HTR-8/SVneo (cell line): ENCODE measurements around the gene HAX1.
"Not testable (repeated sequence)": the region's sequence is repeated elsewhere in the genome, so short reads cannot be mapped to it uniquely, and the experiment has no call there.

Experiments
- DNase-seq: peaks from one replicate; pipeline ENCODE4 v3.0.0; 2011; ENCODE audit warnings: low spot score, mixed read lengths; ENCODE audit not compliant: insufficient read length
- FAIRE-seq: peaks from 2 replicates; lab custom pipeline; 2011; peaks lifted over from hg19 to GRCh38; lab: Jason Lieb, UNC

HAX1 gene

DNA sequence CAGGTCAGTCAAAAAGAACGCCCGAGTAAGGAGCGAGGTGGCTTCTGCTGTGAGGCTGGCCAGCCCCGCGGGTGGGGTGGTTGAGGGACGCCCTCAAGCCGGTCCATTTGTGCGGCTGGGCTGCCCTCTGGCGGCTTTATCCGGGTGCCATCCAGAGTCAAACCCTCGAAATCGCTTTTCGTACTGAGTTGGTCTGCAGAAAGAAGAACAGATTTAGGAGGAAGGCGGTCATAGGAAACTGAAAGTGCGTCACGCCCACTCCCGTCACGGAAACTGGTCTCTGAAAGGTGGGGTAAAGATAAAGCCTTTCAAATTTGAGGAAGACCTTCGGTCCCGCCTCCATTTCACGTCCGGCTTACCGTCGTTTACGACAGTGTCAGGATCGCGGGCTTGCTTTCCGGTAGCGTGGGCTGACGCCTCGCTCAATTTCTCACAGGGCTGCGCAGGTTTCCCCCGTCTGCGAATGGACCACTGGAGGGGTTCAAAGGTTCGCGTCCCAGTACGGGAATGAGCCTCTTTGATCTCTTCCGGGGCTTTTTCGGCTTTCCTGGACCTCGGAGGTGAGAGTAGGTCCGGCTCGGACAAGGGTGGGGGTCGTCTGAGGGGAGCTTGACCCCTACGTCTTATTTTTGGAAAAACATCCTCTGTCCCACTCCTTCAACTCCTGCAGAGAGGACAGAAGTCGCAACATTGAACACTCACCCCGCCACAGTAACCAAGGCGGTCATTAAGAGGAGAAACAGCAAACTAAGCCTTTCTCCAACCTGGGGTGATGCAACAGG is at the start of gene HAX1:
TSS of gene HAX1 (plus strand) at position 413 of the 782 bp plus-strand sequence. CDS start at position 508, 95 bp downstream.
- FAIRE-seq, result peak; percentile 74
- peak; percentile 85 for DNase-seq

DNA sequence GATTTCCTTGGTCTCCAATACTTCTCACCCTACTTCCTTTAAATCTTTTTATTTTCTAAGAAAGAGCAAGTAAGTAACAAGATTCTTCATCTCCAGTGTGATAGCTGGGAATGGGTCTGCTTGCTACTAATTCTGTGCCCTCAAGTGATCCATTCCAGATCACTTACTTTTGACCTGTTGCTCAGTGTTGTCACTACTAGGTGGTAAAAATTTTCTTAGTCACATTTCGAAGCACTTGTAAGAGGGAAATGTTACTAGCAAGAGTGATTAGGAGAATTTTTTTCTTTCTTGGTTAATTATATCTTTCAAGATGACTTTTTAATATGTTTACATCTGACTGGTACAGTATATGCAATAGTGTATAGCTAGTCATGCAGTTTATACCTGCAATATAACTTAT is 49.5 kb upstream of the HAX1 start:
- no peak for FAIRE-seq
- DNase-seq, result no peak

DNA sequence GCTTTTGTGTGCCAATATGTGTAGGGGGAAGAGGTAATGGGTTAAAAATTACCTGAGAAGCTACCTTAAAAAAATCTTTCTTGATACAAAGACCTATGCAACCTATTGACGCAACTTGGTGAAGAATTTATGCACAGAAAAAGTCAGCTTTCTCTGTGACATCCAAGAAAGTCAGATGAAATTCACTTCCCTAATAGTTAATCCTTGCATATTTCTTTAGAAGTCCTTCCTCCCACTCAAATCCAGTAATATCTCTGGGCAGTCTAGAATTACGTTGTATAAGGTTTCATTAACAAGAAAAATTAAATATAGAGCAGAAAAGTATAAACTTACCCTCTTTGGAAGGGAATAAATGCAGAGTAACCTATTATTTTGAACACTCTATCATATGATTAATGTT is 48.8 kb upstream of the HAX1 start:
- DNase-seq (no peak), FAIRE-seq (no peak)

DNA sequence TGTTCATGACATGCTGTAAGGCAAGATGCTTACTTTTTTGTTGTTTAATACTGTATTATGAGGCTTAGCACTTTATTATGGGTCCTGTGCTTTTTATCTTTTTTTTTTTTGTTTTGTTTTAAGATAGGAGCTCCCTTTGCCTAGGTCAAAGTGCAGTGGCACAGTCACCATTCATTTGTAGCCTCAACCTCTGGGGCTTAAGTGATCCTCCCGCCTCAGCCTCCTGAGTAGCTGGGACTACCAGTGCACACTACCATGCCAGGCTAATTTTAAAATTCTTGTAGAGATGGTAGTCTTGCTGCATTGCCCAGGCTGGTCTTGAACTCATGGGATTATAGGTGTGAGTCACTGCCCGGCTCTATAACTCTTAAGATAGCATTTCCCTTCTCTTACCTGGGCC is 47.1 kb upstream of the HAX1 start:
- FAIRE-seq (no peak), DNase-seq (no peak)

- FAIRE-seq, DNase-seq: not testable (repeated sequence)
Observed at GRCh38 chr1:154231112-154231511, 41.3 kb upstream of the HAX1 start.

- not testable (repeated sequence) for FAIRE-seq, DNase-seq
Observed at GRCh38 chr1:154233127-154233526, 39.3 kb upstream of the HAX1 start.

GRCh38 chr1:154236855-154237254 is 35.6 kb upstream of the HAX1 start:
- DNase-seq (no peak), FAIRE-seq (no peak)

DNA sequence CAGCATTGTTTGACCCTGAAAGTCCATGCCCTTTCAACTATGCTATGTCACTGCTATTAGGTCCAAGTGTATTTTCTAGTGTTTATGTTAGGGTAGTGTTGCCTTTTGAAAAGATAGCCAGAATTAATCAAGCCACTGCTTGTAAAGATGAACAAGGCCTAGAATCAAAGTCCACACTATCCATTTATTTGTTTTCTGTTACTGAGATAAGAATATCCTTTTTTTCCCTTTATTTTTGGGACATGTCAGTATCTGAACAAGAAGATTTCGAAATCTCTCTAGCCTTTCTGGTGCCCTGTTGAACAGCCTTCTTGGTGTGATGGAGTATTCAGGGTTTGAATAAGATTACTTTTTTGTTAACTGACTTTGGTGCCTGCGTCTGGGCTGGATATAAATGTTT is 35.0 kb upstream of the HAX1 start:
- DNase-seq (no peak), FAIRE-seq (no peak)

DNA sequence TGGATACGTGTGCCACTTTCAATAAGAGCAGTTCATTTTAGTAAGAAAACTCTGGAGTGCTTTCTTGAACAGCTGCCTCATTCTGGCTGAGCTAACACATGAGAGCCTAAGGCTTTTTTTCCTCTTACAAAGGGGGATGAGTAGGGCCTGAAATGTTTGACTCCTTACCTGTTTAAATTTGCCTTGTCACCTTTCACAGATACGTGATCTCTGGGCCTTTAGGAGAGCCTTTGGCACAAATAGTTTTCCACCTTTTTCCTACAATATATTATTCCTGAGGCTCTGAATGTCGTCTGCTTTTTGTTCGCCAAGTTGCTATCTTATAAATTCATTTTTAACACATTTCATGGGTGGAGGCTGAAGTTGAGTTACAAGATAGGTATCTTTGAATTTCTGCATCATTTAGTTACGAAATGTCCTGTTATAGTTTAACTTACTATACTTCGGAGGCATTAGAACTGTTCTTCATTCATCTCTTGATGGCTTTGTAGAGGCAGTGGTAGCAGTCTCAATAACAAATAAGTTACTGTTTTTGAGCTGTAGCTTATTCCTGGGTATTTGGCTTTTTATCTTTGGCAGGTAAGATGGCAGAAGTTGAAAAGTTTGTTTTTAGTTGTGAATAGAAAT is 34.4 kb upstream of the HAX1 start:
- DNase-seq (no peak), FAIRE-seq (no peak)

DNA sequence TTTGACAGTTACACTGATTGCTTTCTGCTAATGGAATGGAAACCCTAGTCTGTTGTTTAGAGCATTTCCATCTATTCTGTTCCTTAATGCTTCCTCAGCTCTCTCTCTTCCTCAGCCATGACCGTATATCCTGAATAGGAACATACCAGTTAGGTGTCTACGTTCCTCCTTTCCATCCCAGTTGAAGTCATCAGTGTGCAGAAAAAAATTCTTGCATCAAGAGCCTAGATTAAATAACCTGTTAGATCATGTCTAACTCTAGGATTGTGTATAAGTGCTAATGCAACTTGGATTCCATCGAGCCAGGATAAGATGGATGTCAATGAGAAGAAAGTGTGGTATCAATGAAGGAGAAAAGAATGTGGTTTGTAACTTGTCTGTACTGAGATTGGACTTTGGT is 32.9 kb upstream of the HAX1 start:
- DNase-seq, result no peak
- FAIRE-seq, result no peak

GRCh38 chr1:154240294-154240833 is 32.1 kb upstream of the HAX1 start:
- DNase-seq (no peak), FAIRE-seq (no peak)

DNA sequence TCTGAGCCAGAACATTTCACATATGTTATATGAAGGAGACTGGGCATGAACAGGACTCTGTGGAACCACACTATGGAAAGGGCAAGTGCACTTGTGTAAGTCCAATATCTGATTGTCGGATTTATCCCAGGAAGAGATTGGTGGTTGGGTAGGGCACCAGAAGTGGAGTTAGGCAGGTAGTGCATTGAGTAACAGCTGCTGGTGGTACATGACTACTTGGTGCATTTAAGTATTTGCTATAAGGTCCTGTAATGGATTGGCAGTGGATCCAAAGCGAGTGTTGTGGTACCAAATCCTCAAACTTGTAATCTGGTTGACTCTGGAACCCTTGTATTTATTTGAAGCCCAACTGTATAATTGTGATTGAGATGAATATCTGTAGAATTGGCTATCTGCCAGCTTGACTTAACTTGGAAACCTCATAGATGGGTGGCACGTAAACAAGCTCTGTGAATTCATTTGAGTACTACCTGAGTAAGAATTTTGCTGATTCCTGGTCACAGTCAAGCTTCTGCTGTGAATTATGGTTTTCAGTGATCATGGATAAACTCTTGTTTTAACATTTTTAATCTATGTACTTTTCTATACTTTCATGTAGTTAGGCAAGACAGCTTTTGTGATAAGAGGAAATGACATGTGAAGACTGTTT is 30.6 kb upstream of the HAX1 start:
- no peak for DNase-seq
- FAIRE-seq, result no peak

DNA sequence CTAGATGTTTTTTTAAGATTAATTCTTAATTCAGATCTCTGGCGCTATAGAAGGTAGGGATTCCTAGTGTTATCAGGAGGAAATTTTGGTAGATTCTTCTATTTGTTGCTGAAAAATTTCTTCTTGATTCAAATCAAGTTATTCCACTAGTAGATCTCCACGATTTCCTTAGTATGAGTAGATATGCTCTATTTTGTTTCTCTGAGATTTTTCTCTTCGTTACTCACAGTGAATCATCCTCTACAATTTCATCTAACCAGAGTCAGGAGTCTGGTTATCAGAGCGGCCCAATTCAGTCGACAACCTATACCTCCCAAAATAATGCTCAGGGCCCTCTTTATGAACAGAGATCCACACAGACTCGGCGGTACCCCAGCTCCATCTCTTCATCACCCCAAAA is 18.8 kb upstream of the HAX1 start:
- FAIRE-seq (no peak), DNase-seq (no peak)

- FAIRE-seq (no peak), DNase-seq (no peak)
Observed at GRCh38 chr1:154256686-154257085, 15.7 kb upstream of the HAX1 start.

DNA sequence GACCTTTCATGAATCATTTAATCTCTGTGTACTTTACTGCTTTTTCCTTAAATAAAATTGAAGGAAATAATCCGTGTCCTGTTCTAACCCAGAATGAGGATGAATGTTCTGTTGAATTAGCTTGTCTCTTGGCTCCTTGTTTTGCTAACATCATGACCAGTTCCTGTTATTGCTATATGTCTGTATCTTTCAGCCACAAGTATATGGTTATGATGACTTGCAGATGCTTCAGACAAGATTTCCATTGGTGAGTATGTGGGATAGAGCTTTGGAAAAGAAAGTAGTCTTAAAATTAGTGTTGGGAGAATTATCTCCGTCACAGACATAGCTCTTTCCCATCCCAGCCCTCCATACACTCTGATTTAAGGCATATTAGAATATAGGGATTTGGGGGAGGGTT is 13.6 kb upstream of the HAX1 start:
- no peak for DNase-seq
- no peak for FAIRE-seq

DNA sequence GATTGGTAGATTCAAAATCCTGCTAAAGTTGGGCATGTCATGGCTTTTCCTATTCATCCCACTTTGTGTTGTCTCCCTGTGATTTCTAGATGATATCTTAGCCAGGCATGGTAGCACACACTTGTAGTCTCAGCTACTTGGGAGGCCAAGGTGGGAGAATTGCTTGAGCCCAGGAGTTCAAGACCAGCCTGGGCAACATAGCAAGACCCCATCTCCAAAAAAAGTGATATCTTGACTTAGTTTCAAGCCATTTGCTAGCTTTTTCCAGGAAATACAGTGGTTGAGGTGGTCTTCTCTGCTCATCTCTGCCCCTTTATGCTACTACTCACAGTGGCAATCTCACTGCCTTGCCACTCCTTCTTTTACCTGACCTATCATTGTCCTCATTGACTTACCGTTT is 12.3 kb upstream of the HAX1 start:
- DNase-seq (no peak), FAIRE-seq (no peak)

- DNase-seq, result no peak
- FAIRE-seq, result no peak
Observed at GRCh38 chr1:154263465-154264332, 8.7 kb upstream of the HAX1 start.

DNA sequence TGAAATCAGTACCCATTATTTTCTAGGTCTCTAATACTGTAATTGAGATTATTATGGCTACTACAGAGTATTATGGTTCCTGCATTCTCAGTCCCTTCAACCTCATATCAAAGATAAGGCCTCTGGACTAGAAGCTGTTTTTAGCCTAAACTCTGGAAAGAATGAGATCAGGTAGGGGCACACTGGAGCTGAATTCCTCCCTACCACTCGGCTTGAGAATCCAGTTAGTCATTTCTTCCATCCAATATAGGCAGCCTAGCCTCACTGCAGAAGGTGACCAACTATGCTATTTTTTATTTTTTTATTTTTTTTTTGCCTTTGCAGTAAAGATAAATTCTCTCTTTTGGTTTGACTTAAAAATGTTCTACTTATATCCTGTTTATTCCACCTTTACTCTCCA is 8.0 kb upstream of the HAX1 start:
- FAIRE-seq (no peak), DNase-seq (no peak)

DNA sequence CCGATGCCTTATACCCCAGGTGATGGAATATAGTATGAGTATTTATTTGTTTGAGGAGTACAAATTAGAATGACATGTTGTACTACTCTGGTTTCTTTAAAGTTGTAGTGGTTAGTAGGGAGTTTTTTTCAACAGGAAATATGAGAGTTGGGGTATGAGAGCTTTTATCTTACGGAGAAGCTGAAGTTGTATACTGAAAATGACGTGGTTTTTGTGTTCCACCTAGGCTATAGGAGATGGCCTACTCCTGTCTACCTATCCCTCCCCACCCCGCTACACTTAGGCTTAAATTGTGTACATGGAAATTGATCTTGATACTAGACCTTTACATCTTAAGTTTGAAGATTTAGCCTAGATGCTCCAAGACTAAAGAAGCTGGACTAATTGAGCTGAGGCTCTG is 6.8 kb upstream of the HAX1 start:
- no peak for FAIRE-seq
- no peak for DNase-seq

DNA sequence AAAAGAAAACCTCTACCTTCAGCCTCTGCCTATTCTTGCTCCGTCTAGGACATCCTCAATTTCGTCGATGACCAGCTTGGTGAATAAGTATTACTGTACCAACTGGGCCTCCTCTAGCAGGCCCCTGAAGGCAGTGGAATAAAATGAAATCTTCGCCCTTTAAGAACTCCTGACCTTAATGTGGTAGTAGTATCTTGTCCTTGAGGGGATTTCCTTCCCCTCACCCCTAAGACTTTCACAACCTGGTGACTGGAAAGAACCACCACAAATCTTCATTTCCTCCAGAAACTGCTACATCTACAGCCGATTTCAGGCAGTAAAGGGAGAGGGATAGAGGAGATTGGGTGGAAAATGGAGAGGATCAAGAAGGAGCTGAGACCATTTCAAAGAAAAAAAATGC is 1.6 kb upstream of the HAX1 start:
- DNase-seq (no peak), FAIRE-seq (no peak)
